ENCODE measurements around the gene SSBP3.

SSBP3 gene

DNA sequence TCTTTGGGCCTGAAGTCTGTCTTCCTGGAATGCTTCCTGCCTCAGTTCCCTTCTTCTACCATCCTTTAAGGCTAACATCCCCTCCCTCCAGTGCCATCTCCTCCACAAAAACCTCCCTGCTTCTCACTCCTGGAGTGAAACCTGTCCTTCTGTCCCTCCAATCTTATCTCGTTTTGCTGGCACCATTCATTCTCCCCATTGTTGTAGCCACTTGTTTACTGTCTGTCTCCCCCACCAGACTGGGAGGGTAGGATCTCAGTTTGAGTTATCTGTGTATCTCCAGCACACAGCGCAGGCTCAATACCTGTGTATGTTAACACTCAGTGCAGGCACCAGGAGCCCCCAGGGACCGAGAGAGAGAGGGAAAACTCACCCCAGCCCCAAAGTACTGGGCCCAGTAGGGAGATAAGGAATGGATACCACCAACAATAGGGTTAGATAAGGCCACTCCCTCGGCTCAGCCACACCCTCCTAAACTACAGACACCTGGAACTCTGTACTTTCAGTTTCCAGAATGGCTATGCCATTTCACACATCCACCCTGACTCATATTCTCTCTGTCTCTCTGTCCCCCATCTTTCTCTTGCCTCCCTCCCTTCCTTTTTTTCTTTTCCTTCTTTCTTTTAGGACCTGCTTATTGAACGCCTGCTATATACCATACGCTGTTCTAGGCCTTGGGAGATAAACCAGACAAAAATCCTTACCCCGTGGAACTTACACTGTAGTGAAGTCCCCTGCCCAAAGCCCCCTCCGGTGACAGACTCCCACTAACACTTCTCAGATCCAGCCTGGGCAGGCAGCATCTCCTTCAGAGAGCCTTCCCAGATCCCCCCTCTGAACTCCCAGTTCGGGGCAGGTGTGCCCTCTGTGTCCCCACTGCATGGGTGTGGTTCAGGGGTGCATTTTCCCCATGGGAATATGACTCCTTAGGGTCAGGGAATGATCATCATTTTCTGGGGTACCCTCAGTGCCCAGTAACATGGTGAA, 3.3 kb upstream of the SSBP3 start:
- Histone ChIP-seq H3K9me3 (ENCODE audit: control insufficient read depth, low read length) (no peaks in the 10 kb centered on the region), H3K4me1 (ENCODE audit: control insufficient read depth, insufficient read depth, low read length) (peaks cover 25% of the 10 kb centered on the region), H3K4me3 (ENCODE audit: low read length) (no peak overlapping the region), H3K9ac (ENCODE audit: low read length) (peak overlapping the region; percentile 12), H3K36me3 (ENCODE audit: control insufficient read depth, insufficient read depth, low read length, severe bottlenecking) (no peaks in the 10 kb centered on the region), H3K27me3 (replicated peaks; ENCODE audit: control insufficient read depth, insufficient read depth, low read length) (no peaks in the 10 kb centered on the region)
- no peak for DNase-seq (ENCODE audit: low read depth)

DNA sequence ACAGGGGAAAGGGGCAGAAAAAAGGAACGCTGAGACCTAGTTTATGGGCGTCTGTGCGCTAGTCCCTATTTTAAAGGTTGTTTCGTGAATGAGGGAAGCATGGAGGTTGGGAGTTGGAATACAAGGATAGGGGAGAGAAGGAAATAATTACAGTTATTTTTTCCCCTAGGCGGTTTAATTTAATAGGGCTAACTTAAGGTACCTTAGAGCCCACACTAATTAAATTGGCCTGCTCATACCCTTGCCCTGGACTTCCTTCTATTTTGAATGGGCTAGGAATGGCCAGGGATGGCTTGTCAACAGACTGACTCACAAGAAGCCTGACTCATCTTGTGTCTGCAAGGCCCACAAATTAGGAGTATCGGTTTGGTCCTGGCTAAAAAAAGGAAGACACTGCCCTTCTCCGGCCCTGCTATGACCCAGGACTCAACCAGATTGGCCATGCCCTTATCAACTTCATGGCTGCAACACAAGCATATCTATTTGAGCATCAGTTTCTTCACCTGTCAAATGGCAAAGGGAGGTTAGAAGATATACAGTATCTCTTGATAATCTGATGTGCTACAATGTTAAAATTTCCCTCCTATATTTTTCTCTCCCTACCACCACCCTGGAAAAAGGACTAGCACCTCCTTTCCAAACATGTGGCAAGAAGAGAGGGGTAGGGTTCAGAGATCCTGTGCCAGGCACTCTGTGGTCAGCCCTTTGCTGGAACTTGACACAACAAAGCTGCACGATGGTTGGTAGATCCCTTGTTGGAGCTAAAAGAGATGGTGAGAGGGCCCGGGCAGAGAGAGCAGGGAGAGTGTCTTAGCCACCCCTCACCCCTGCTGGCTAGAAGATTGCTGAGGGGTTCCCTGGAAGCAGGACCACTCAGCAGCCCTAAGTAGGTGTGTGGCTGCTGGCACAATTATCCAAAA, 2.2 kb upstream of the SSBP3 start:
- Histone ChIP-seq H3K4me3 (ENCODE audit: low read length) (peak overlapping the region; percentile 30), H3K27me3 (replicated peaks; ENCODE audit: control insufficient read depth, insufficient read depth, low read length) (no peaks in the 10 kb centered on the region), H3K4me1 (ENCODE audit: control insufficient read depth, insufficient read depth, low read length) (peaks cover 34% of the 10 kb centered on the region), H3K9me3 (ENCODE audit: control insufficient read depth, low read length) (no peaks in the 10 kb centered on the region), H3K36me3 (ENCODE audit: control insufficient read depth, insufficient read depth, low read length, severe bottlenecking) (no peaks in the 10 kb centered on the region), H3K9ac (ENCODE audit: low read length) (peak overlapping the region; percentile 64)
- DNase-seq (ENCODE audit: low read depth): peak; percentile 65

DNA sequence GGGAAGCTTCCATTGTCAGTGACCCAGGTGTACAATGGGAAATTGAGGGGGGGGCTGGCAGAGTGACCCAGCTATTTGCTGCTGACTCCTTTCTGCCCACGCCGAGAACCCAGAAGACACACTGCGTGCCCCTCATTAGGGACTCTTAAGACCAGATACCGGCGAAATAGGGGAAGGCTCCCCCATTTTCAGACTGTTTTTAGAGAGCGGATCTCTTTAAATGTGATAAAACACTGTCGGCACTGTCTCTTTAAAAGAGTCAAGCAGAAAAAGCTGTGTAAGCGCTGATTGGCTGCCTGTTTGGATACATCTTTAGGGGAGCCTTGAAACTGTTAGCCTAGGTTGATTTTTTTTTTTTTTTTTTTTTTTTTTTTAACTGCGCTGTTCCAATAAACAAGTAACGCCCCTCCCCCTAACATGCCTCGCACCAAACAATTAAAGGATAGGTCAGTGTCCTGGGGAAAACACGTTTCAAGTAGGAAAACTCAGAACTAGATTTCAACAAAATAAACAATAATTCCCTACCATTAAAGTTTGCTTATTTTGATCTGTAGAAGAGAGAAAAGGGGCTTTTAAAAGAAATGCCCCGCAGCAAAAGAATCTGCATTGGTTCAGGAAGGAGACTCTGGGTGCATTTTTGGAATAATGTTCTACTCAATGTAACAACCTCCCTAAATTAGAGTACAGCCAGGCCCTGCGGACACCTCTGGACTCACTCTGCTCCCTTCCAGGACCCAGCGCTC, 1.4 kb upstream of the SSBP3 start:
- no peaks in the 10 kb centered on the region for H3K36me3 ChIP-seq (ENCODE audit: control insufficient read depth, insufficient read depth, low read length, severe bottlenecking)
- no peaks in the 10 kb centered on the region for H3K27me3 ChIP-seq (replicated peaks; ENCODE audit: control insufficient read depth, insufficient read depth, low read length)
- H3K9me3 ChIP-seq (ENCODE audit: control insufficient read depth, low read length): no peaks in the 10 kb centered on the region
- peak overlapping the region; percentile 89 for H3K4me3 ChIP-seq (ENCODE audit: low read length)
- H3K9ac ChIP-seq (ENCODE audit: low read length): peak overlapping the region; percentile 64
- peak; percentile 97 for DNase-seq (ENCODE audit: low read depth)
- H3K4me1 ChIP-seq (ENCODE audit: control insufficient read depth, insufficient read depth, low read length): peaks cover 30% of the 10 kb centered on the region

DNA sequence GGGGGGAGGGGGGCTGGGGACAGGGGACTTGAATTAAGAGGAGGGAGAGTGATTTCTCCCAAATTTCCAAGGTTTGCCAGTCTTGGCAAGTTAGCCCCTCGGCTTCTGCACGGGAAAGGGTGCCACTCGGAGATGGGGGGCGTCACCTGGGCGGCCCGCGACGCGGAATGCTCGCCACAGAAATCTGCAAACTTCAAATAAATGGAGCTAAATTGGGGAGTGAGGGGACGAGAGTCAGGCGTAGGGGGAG, 885 bp upstream of the SSBP3 start:
- Histone ChIP-seq H3K9ac (ENCODE audit: low read length) (peak overlapping the region; percentile 64), H3K4me3 (ENCODE audit: low read length) (peak overlapping the region; percentile 89), H3K36me3 (ENCODE audit: control insufficient read depth, insufficient read depth, low read length, severe bottlenecking) (peaks cover 1% of the 10 kb centered on the region), H3K27me3 (replicated peaks; ENCODE audit: control insufficient read depth, insufficient read depth, low read length) (no peaks in the 10 kb centered on the region), H3K4me1 (ENCODE audit: control insufficient read depth, insufficient read depth, low read length) (peaks cover 30% of the 10 kb centered on the region), H3K9me3 (ENCODE audit: control insufficient read depth, low read length) (no peaks in the 10 kb centered on the region)
- DNase-seq (ENCODE audit: low read depth): no peak

DNA sequence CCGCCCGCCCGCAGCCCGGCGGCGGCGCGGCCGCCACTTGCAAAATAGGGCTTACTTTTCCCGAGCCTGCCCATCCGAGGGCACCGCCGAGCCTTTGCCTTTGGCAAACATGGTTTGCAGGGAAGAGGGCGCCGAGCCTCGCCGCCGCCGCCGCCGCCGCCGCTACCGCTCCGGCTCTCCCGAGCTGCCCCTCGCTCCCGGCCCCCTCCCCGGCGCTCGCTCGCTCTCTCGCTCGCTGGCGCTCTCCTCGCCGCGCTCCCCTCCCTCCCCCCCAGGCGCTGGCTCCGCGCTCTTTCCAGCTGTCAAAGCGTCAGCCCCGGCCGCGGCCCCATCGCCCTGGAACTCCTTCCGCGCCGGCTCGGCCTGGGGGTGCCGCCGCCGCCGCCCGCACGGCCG, 298 bp downstream of the SSBP3 start:
- peaks cover 30% of the 10 kb centered on the region for H3K4me1 ChIP-seq (ENCODE audit: control insufficient read depth, insufficient read depth, low read length)
- H3K9me3 ChIP-seq (ENCODE audit: control insufficient read depth, low read length): no peaks in the 10 kb centered on the region
- no peaks in the 10 kb centered on the region for H3K27me3 ChIP-seq (replicated peaks; ENCODE audit: control insufficient read depth, insufficient read depth, low read length)
- H3K4me3 ChIP-seq (ENCODE audit: low read length): no peak overlapping the region
- DNase-seq (ENCODE audit: low read depth): no peak
- no peak overlapping the region for H3K9ac ChIP-seq (ENCODE audit: low read length)
- peaks cover 13% of the 10 kb centered on the region for H3K36me3 ChIP-seq (ENCODE audit: control insufficient read depth, insufficient read depth, low read length, severe bottlenecking)

DNA sequence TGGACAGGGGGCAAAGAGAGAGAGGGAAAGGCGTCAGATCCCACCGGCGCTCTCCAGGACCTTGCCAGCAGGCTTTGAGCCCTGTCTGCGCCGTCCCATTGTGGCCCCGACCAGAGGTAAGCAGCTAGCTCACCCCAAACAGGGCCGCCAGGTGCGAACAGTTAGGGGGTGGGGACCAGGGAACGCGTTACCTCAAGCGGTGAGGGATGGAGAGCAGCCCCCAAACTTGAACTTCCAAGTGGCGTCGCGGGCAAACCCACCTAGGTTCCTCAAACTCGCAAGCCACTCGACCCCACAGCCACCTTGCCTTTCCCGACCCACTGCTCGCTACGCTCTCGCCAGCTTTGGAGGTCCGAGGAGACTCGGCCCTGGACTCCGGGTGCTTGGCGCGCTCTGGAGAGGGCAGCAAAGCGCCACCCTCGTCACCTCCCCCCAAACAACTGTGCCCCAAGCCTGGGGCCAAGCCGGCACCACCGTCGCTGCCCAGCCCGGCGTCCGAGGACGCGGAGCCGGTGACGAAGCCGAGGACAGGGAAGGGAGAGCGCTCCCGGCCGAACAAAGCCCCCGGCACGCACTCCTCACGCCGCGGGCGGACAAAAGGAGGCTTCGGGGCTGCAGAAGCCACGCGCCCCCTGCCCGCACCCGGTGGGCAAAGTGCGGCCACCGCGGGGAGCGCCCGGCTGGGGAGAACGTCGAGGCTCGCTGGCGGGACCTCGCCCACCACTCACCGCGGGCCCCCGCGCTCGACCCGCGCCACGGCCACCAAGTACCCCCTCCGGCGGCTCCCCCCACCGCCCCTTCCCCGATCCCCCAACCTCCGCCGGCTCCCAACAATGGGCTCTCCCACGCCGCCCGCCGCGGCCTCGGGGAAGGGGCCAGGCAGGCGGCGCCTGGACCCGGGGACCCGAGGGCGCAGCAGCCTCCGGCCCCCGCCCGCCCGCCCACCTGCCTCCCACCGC, 976 bp downstream of the SSBP3 start:
- peaks cover 30% of the 10 kb centered on the region for H3K4me1 ChIP-seq (ENCODE audit: control insufficient read depth, insufficient read depth, low read length)
- H3K9ac ChIP-seq (ENCODE audit: low read length): peak overlapping the region; percentile 80
- DNase-seq (ENCODE audit: low read depth): peak; percentile 55
- H3K9me3 ChIP-seq (ENCODE audit: control insufficient read depth, low read length): no peaks in the 10 kb centered on the region
- H3K36me3 ChIP-seq (ENCODE audit: control insufficient read depth, insufficient read depth, low read length, severe bottlenecking): peaks cover 20% of the 10 kb centered on the region
- peak overlapping the region; percentile 86 for H3K4me3 ChIP-seq (ENCODE audit: low read length)
- no peaks in the 10 kb centered on the region for H3K27me3 ChIP-seq (replicated peaks; ENCODE audit: control insufficient read depth, insufficient read depth, low read length)

DNA sequence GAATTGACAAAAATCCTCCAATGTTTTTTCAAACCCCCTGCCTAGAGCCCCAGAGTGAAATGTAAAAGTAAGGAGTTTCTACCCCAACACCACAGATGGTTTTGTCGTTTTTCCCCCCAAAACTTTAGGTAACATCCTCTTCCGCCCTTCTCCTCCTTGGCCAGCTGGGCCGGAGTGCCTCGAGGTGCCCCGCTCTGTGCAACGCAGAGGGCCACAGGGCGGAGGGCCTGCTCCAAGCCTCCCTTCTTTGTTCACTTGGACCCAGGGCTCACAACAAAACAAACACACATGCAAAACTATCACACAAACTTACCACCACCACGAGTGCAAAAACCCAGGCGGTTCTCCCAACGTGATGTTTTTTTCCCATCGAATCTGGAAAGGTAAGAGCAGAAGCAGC, 1.9 kb downstream of the SSBP3 start:
- DNase-seq (ENCODE audit: low read depth): no peak
- H3K4me1 ChIP-seq (ENCODE audit: control insufficient read depth, insufficient read depth, low read length): peaks cover 30% of the 10 kb centered on the region
- no peaks in the 10 kb centered on the region for H3K9me3 ChIP-seq (ENCODE audit: control insufficient read depth, low read length)
- H3K36me3 ChIP-seq (ENCODE audit: control insufficient read depth, insufficient read depth, low read length, severe bottlenecking): peaks cover 27% of the 10 kb centered on the region
- H3K9ac ChIP-seq (ENCODE audit: low read length): peak overlapping the region; percentile 80
- peak overlapping the region; percentile 86 for H3K4me3 ChIP-seq (ENCODE audit: low read length)
- no peaks in the 10 kb centered on the region for H3K27me3 ChIP-seq (replicated peaks; ENCODE audit: control insufficient read depth, insufficient read depth, low read length)

DNA sequence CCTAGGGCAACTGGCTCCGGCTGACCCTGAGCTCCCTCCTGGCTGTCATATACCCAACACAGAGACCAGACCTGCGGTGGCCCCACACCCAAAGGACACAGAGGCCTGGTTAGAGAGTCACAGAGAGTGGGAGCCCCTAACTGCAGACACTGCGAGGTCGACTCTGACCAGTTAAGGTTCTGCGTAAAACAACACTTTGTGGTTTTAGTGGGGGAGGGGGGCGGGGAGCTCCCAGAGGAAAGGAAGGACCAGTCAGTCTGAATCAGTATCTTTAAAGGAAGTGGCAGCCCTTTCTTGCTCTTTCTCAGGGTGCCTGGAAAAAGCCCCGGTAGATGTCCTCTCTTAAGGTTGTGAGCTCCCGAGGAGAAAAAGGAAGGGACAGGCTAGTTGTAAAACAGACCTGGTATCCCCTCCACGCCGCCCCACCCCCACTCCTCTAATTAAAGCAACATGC, 2.4 kb downstream of the SSBP3 start:
- no peaks in the 10 kb centered on the region for H3K9me3 ChIP-seq (ENCODE audit: control insufficient read depth, low read length)
- peak; percentile 33 for DNase-seq (ENCODE audit: low read depth)
- H3K36me3 ChIP-seq (ENCODE audit: control insufficient read depth, insufficient read depth, low read length, severe bottlenecking): peaks cover 31% of the 10 kb centered on the region
- H3K9ac ChIP-seq (ENCODE audit: low read length): peak overlapping the region; percentile 80
- peaks cover 28% of the 10 kb centered on the region for H3K4me1 ChIP-seq (ENCODE audit: control insufficient read depth, insufficient read depth, low read length)
- peak overlapping the region; percentile 86 for H3K4me3 ChIP-seq (ENCODE audit: low read length)
- no peaks in the 10 kb centered on the region for H3K27me3 ChIP-seq (replicated peaks; ENCODE audit: control insufficient read depth, insufficient read depth, low read length)

DNA sequence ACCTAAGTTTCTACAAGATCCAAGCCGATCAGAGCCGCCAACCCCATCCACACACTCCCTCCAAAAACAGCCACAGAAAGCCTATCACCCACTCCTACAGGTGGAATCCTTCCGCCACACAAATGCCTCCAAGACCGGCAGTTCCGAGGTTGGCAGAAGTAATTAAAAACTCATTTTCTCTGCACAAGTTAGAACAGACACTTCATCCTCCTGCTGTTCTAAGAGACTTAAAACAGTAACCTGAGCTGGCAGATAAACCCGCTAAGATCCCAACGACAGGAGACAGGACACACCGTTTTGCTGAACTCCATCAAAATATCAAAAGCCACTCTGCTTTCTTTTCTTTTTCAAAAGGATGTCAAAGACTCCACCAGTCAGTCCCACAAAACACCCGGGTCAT, 2.8 kb downstream of the SSBP3 start:
- DNase-seq (ENCODE audit: low read depth): peak; percentile 7
- Histone ChIP-seq H3K9ac (ENCODE audit: low read length) (no peak overlapping the region), H3K27me3 (replicated peaks; ENCODE audit: control insufficient read depth, insufficient read depth, low read length) (no peaks in the 10 kb centered on the region), H3K4me3 (ENCODE audit: low read length) (peak overlapping the region; percentile 86), H3K4me1 (ENCODE audit: control insufficient read depth, insufficient read depth, low read length) (peaks cover 24% of the 10 kb centered on the region), H3K9me3 (ENCODE audit: control insufficient read depth, low read length) (no peaks in the 10 kb centered on the region), H3K36me3 (ENCODE audit: control insufficient read depth, insufficient read depth, low read length, severe bottlenecking) (peaks cover 35% of the 10 kb centered on the region)

DNA sequence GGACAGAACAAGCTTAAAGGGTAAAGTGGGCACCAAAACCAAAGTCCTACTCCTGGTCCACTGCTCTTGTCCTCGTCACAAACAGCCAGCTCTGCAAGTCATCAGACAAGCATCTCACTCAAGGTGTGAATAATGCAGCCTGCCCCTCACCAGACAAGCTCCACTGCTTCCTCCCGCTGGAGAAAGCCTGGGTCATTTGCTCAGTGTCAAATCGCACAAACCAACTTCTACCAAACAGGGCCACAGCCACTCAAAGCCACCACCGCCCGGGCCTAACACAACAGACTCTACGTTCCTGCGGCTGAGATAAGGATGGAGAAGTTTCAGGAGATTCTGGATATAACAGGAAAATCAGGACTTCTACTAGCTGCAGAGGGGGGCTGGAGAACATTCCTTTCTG, 3.3 kb downstream of the SSBP3 start:
- Histone ChIP-seq H3K9ac (ENCODE audit: low read length) (no peak overlapping the region), H3K4me3 (ENCODE audit: low read length) (no peak overlapping the region), H3K36me3 (ENCODE audit: control insufficient read depth, insufficient read depth, low read length, severe bottlenecking) (peaks cover 41% of the 10 kb centered on the region), H3K9me3 (ENCODE audit: control insufficient read depth, low read length) (no peaks in the 10 kb centered on the region), H3K27me3 (replicated peaks; ENCODE audit: control insufficient read depth, insufficient read depth, low read length) (no peaks in the 10 kb centered on the region), H3K4me1 (ENCODE audit: control insufficient read depth, insufficient read depth, low read length) (peaks cover 20% of the 10 kb centered on the region)
- no peak for DNase-seq (ENCODE audit: low read depth)

All from adipocyte (in vitro differentiated cells).